H9 (cell line): ENCODE results near the gene GATA2. TPM values are rescaled to one million over a fixed set of nuclear protein-coding genes. Genes with fewer than 3 reads are reported as not detected.

ENCODE experiments used
- DNase-seq: peaks from one replicate; pipeline ENCODE4 v3.0.0-alpha.2; 2017
- H2AFZ ChIP-seq: one replicate; pipeline ENCODE4 v1.6.1; 2013; ENCODE audit warnings: mild to moderate bottlenecking, low read length, control low read depth, moderate library complexity
- H2AK5ac ChIP-seq: 2 replicates; pipeline ENCODE4 v1.6.1; 2013; ENCODE audit warnings: low read length, control low read depth, mixed read lengths; ENCODE audit not compliant: insufficient read length
- H2BK120ac ChIP-seq: one replicate; pipeline ENCODE4 v1.6.1; 2013; ENCODE audit warnings: low read depth, mild to moderate bottlenecking, low read length, control low read depth, inconsistent platforms; ENCODE audit not compliant: poor library complexity, severe bottlenecking
- H2BK12ac ChIP-seq: 2 replicates; pipeline ENCODE4 v1.6.1; 2013; ENCODE audit warnings: low read length, control low read depth, mixed read lengths, low read depth; ENCODE audit not compliant: insufficient read length
- H2BK15ac ChIP-seq: 2 replicates; pipeline ENCODE4 v1.6.1; 2013; ENCODE audit warnings: low read depth, low read length, control low read depth
- H2BK20ac ChIP-seq: one replicate; pipeline ENCODE4 v1.6.1; 2013; ENCODE audit warnings: low read depth, mild to moderate bottlenecking, low read length, control low read depth, inconsistent platforms; ENCODE audit not compliant: poor library complexity, severe bottlenecking
- H2BK5ac ChIP-seq: 2 replicates; pipeline ENCODE4 v1.6.1; 2013; ENCODE audit warnings: low read length, control low read depth, mixed read lengths; ENCODE audit not compliant: insufficient read length
- H3K14ac ChIP-seq: 2 replicates; pipeline ENCODE4 v1.6.1; 2013; ENCODE audit warnings: low read length, control low read depth; ENCODE audit not compliant: insufficient read depth
- H3K18ac ChIP-seq: 2 replicates; pipeline ENCODE4 v1.6.1; 2013; ENCODE audit warnings: low read depth, mild to moderate bottlenecking, mixed read lengths, low read length, control low read depth; ENCODE audit not compliant: insufficient read length
- H3K23ac ChIP-seq: 2 replicates; pipeline ENCODE4 v1.6.1; 2013; ENCODE audit warnings: low read length, control low read depth, mixed read lengths, low read depth; ENCODE audit not compliant: insufficient read length
- H3K23me2 ChIP-seq: 2 replicates; pipeline ENCODE4 v1.6.1; 2013; ENCODE audit warnings: low read depth, mild to moderate bottlenecking, mixed read lengths, low read length, control low read depth; ENCODE audit not compliant: insufficient read length, poor library complexity, severe bottlenecking
- H3K27ac ChIP-seq: 2 replicates; pipeline ENCODE4 v1.5.1; 2013; ENCODE audit warnings: low read length, control low read depth, mixed read lengths, low read depth; ENCODE audit not compliant: insufficient read length
- H3K27me3 ChIP-seq: 2 replicates; pipeline ENCODE4 v1.6.1; 2013; ENCODE audit warnings: low read length, control low read depth, inconsistent platforms; ENCODE audit not compliant: insufficient read depth
- H3K4ac ChIP-seq: 2 replicates; pipeline ENCODE4 v1.6.1; 2013; ENCODE audit warnings: low read depth, mild to moderate bottlenecking, control low read depth, inconsistent platforms, low read length, moderate library complexity
- H3K4me1 ChIP-seq: 2 replicates; pipeline ENCODE4 v1.6.1; 2013; ENCODE audit warnings: low read length, control low read depth, inconsistent platforms; ENCODE audit not compliant: insufficient read depth
- H3K4me2 ChIP-seq: 2 replicates; pipeline ENCODE4 v1.6.1; 2013; ENCODE audit warnings: low read length, control low read depth, mixed read lengths; ENCODE audit not compliant: insufficient read length, insufficient read depth
- H3K56ac ChIP-seq: 2 replicates; pipeline ENCODE4 v1.6.1; 2013; ENCODE audit warnings: low read depth, mild to moderate bottlenecking, mixed read lengths, low read length, control low read depth; ENCODE audit not compliant: insufficient read length
- H3K79me1 ChIP-seq: 2 replicates; pipeline ENCODE4 v1.6.1; 2013; ENCODE audit warnings: low read depth, mild to moderate bottlenecking, moderate library complexity, low read length, control low read depth, inconsistent platforms; ENCODE audit not compliant: insufficient read depth, poor library complexity, severe bottlenecking
- H3K79me2 ChIP-seq: 2 replicates; pipeline ENCODE4 v1.6.1; 2013; ENCODE audit warnings: low read length, control low read depth, inconsistent platforms; ENCODE audit not compliant: insufficient read depth
- H3K9ac ChIP-seq: 2 replicates; pipeline ENCODE4 v1.6.1; 2013; ENCODE audit warnings: low read length, control low read depth, mixed read lengths; ENCODE audit not compliant: insufficient read length; ENCODE audit errors: extremely low read depth
- H3K9me3 ChIP-seq: one replicate; pipeline ENCODE4 v1.6.1; 2013; ENCODE audit warnings: low read depth, low read length, inconsistent platforms; ENCODE audit not compliant: control insufficient read depth
- H3T11ph ChIP-seq: one replicate; pipeline ENCODE4 v1.6.1; 2013; ENCODE audit warnings: mild to moderate bottlenecking, low read length, control low read depth, inconsistent platforms
- H4K20me1 ChIP-seq: one replicate; pipeline ENCODE4 v1.6.1; 2013; ENCODE audit not compliant: control insufficient read depth, insufficient read length, insufficient read depth
- H4K5ac ChIP-seq: 2 replicates; pipeline ENCODE4 v1.6.1; 2013; ENCODE audit warnings: low read depth, mild to moderate bottlenecking, mixed read lengths, low read length, control low read depth; ENCODE audit not compliant: insufficient read length
- H4K8ac ChIP-seq: replicated peaks from 2 replicates; pipeline ENCODE4 v1.6.1; 2013; ENCODE audit warnings: low read length, control low read depth, mixed read lengths, low read depth; ENCODE audit not compliant: insufficient read length
- H4K91ac ChIP-seq: 2 replicates; pipeline ENCODE4 v1.6.1; 2013; ENCODE audit warnings: low read depth, mild to moderate bottlenecking, moderate library complexity, mixed read lengths, low read length, control low read depth; ENCODE audit not compliant: insufficient read length
- H3K27ac Mint-ChIP-seq, 3 experiments: 2 replicates in 2 of 3; 3 replicates in 1 of 3; pipeline ENCODE4 v1.8.0; 2020 to 2021; ENCODE audit warnings: mixed read lengths in 3 of 3, mild to moderate bottlenecking in 1 of 3, moderate library complexity in 1 of 3
- H3K27me3 Mint-ChIP-seq: 2 replicates; pipeline ENCODE4 v1.8.0; 2021; ENCODE audit warnings: low read depth, mild to moderate bottlenecking, moderate library complexity, mixed read lengths
- H3K36me3 Mint-ChIP-seq, 3 experiments: 2 replicates in 2 of 3; 3 replicates in 1 of 3; pipeline ENCODE4 v1.8.0; 2020 to 2021; ENCODE audit warnings: low read depth in 3 of 3, mixed read lengths in 3 of 3; ENCODE audit not compliant: insufficient read depth in 1 of 3
- H3K4me1 Mint-ChIP-seq, 2 experiments: 2 replicates each; pipeline ENCODE4 v1.8.0; 2020; ENCODE audit warnings: mixed read lengths in 2 of 2
- H3K4me3 Mint-ChIP-seq, 2 experiments: 2 replicates in 1 of 2; 3 replicates in 1 of 2; pipeline ENCODE4 v1.8.0; 2020 to 2021; ENCODE audit warnings: mild to moderate bottlenecking in 2 of 2, mixed read lengths in 2 of 2, moderate library complexity in 1 of 2
- H3K9me3 Mint-ChIP-seq, 2 experiments: 2 replicates in 1 of 2; 3 replicates in 1 of 2; pipeline ENCODE4 v1.8.0; 2020; ENCODE audit warnings: mild to moderate bottlenecking in 2 of 2, mixed read lengths in 2 of 2, moderate library complexity in 1 of 2
- WGBS: extraction: QIAGEN DNeasy Blood & Tissue Kit; methylation state at CpG from one replicate; pipeline ENCODE4 v1.1.7; 2013; ENCODE audit warnings: missing lambda C conversion rate, low lambda C conversion rate, mixed read lengths; ENCODE audit not compliant: insufficient read length; ENCODE audit errors: extremely low coverage; 5-methylcytosine and 5-hydroxymethylcytosine counted together
- total RNA-seq: library from RNA; stranded (reverse); gene quantifications from 2 replicates; pipeline ENCODE4 v1.2.1, GENCODE V29; 2021
- TF ChIP-seq, protein P1 (sequence below): fragments of 200-600 bp; sonication (generic); conservative IDR thresholded peaks from 3 replicates; pipeline ENCODE4 v1.8.0; 2021; ENCODE audit warnings: antibody characterized with exemption, mild to moderate bottlenecking

GATA2 gene
- total RNA-seq, 1 experiment from 2014 or later, result 1.9 TPM

DNA sequence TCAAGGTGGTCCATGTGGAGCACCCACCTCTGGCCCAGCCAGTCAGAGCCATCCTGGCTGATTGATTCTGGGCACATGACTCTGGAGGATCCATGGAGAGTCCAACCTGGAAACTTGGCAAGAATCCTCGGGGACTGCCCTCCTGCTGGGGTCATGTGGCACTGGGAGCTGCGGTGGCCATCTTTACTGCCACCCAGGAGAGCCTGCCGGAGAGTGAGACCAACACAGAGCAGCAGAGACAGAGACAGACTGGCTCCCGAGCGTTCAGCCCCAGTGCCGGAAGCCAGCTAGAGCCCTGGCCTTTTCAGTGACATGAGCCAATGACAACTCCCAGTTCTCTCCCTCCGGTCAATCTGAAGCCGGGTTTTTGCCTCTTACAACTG lies 11.5 kb upstream of the GATA2 start:
- Histone ChIP-seq H3K56ac (no peak overlapping the region), H3K27ac (no peak overlapping the region), H3K23me2 (no peaks in the 10 kb centered on the region), H3K4me2 (no peak overlapping the region), H3K9me3 (no peaks in the 10 kb centered on the region), H2BK20ac (no peak overlapping the region), H3K9ac (no peak overlapping the region), H2AK5ac (no peak overlapping the region), H4K5ac (no peak overlapping the region), H4K91ac (no peak overlapping the region), H4K8ac (no peak overlapping the region), H2BK15ac (no peak overlapping the region), H3K23ac (no peak overlapping the region), H3K27me3 (no peaks in the 10 kb centered on the region; the same call in 1 of the 2 replicates), H3K4ac (no peak overlapping the region), H2BK5ac (no peak overlapping the region), H3K18ac (no peak overlapping the region), H2AFZ (no peak overlapping the region), H3K4me1 (no peaks in the 10 kb centered on the region), H2BK12ac (no peak overlapping the region), H2BK120ac (no peak overlapping the region), H3K79me2 (no peaks in the 10 kb centered on the region), H3T11ph (no peak overlapping the region), H3K14ac (no peak overlapping the region), H3K79me1 (no peaks in the 10 kb centered on the region), H4K20me1 (no peaks in the 10 kb centered on the region)
- Mint-ChIP-seq H3K9me3 (no peaks in the 10 kb centered on the region), H3K4me1 (peaks cover 0 to 3% of the 10 kb centered on the region in 2 experiments; a peak in 2 of 4 replicates), H3K27ac (no peak overlapping the region), H3K4me3 (no peak overlapping the region; a peak in 1 of 5 replicates), H3K27me3 (peaks cover 50% of the 10 kb centered on the region), H3K36me3 (no peaks in the 10 kb centered on the region)
- peak; percentile 23 for DNase-seq
- TF ChIP-seq, protein P1, sequence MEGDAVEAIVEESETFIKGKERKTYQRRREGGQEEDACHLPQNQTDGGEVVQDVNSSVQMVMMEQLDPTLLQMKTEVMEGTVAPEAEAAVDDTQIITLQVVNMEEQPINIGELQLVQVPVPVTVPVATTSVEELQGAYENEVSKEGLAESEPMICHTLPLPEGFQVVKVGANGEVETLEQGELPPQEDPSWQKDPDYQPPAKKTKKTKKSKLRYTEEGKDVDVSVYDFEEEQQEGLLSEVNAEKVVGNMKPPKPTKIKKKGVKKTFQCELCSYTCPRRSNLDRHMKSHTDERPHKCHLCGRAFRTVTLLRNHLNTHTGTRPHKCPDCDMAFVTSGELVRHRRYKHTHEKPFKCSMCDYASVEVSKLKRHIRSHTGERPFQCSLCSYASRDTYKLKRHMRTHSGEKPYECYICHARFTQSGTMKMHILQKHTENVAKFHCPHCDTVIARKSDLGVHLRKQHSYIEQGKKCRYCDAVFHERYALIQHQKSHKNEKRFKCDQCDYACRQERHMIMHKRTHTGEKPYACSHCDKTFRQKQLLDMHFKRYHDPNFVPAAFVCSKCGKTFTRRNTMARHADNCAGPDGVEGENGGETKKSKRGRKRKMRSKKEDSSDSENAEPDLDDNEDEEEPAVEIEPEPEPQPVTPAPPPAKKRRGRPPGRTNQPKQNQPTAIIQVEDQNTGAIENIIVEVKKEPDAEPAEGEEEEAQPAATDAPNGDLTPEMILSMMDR, result no peak
- WGBS, result no CpG with 5 or more reads among the region's 8 CpGs
